ENCODE results near the gene HES2.
"Not testable (repeated sequence)": the region's sequence is repeated elsewhere in the genome, so short reads cannot be mapped to it uniquely, and the experiment has no call there.

The HES2 gene

DNA sequence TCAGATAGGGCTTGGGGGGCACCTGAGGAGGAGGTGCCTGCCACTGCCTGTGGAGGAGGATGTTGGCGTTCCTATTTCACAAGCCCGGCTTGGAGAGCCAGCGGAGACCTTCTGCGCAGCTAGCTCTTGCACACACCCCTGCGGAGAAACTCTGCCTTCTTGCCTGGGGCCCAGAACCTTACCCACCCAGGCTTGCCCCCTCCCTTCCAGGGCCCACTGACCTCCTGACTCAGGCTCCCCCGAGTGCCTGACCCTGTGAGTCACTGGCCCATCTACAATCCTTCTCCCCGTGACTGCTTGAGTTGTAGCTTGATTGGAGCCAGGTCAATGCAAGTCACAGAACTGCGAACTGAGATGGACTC, 3.4 kb downstream of the HES2 start:
- no peak for DNase-seq

DNA sequence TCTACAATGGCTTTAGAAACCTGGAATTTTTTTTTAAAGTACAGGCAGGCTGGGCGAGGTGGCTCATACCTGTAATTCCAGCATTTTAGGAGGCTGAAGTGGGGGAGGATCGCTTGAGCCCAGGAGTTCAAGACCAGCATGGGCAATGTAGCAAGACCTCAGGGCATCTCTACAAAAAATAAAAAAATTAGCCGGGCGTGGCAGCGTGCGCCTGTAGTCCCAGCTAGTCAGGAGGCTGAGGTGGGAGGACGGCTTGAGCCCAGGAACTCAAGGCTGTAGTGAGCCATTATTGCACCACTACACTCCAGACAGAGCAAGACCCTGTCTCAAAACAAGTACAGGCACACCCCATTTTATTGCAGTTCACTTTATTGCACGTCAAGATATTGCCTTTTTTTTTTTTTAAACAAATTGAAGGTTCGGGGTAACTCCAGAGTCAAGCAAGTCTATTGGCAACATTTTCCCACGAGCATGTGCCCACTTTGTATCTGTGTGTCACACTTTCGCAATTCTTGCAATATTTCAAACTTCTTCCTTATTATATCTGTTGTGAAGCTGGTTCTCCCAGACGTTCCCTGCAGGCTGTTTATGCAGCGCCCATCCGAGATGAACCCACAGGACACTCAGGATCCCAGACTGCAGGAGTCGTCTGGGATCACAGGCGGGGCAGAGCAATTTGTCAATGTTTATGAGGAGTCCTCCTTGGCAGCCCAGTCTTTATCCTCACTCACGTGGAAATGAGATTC, 4.7 kb downstream of the HES2 start:
- no peak for DNase-seq

DNA sequence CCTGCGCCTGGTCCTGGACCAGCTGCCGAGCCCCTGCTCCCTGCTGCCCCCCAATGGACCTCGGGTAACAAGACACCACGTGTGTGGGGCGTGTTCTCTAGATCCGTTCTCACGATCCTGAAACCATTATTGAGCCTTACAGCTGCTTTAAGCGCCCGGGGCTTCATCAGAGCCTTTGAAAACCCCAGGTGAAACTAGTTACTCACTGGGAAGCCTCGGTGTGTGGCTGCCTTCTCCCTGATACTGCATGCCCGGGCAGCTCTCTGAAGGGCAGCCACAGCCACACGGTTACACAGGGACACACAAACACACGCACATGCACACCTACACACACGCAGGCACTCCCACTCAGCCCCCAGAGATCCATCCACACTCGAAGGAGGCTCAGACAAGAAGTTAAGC, 5.3 kb downstream of the HES2 start:
- no peak for DNase-seq

DNA sequence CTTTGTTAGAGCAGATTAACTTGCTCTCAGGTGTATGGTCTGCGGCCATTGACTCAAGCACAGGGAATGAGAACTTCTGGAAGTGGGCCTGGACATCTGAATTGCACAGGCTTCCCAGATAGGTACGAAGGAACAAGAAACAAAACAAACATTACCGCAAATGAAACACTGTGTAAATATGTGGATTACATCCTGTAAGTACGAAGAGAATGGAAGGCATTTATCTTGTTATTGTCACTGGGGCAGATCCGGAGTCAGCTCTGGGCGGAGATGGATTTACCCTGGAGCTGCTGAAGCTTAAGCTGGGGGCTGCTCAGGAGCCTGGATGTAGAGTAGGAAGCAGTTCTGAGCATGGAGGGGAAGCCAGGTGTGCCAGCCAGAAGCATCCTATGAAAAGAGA, 6.8 kb downstream of the HES2 start:
- no peak for DNase-seq

DNA sequence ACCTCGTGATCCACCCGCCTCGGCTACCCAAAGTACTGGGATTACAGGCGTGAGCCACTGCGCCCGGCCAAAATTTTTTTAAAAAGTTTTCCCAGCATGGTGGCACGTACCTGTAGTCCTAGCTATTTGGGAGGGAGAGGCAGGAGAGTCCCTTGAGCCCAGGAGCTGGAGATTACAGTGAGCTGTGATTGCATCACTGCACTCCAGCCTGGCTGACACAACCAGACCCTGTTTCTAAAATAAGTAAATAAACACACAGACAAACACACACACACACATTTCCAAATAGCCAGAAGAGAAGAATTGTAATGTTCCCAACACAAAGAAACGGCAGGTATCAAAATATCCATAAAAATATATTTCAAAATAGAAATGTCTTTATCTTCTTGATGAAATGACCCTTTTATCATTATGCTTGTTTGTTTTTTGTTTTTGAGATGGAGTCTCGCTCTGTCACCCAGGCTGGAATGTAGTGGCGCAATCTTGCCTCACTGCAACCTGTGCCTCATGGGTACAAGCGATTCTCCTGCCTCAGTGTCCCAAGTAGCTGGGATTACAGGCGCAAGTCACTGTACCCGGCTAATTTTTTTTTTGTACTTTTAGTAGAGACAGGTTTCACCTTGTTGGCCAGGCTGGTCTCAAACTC, 9.3 kb downstream of the HES2 start:
- no peak for DNase-seq

DNA sequence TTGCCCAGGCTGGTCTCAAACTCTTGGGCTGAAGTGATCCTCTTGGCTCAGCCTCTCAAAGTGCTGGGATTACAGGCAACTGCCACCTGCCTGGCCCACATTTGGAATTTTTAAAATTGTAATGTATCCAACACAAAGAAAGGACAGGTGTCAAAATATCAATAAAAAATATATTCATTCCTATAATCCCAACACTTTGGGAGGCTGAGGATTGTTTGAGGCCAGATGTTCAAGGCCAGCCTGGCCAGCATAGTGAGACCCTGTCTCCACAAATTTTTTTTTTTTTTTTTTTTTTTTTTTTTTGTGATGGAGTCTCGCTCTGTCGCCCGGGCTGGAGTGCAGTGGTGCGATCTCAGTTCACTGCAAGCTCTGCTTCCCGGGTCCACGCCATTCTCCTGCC, 10.0 kb downstream of the HES2 start:
- DNase-seq = no peak

DNA sequence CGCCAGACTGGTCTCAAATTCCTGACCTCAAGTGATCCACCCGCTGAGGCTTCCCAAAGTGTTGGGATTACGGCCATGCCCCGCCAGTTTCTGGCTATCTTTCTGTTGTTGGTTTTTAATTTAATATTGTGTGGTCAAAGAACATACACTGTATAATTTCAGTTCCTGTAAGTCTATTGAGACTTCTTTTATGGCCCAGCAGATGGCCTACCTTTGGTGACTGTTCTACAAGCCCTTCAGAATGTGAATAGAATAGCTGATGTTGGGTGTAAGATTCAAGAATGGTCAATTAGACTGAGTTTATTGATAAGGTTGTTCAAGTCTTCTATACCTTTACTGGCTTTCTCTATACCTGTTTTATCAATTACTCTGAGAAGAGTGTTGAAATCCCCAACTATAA, 10.7 kb downstream of the HES2 start:
- DNase-seq = no peak

DNA sequence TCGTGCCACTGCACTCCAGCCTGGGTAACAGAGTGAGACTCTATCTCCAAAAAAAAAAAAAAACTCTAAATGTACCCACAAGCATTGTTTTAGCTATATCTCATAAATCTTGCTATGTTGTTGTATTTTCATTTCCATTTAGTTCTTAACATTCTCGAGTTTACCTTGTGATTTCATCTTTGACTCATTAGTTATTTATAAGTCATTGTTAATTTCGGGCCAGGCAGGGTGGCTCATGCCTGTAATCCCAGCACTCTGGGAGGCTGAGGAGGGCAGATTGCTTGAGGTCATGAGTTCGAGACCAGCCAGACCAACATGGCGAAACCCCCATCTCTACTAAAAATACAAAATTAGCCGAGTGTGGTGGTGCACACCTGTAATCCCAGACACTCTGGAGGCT, 11.7 kb downstream of the HES2 start:
- DNase-seq = no peak

DNA sequence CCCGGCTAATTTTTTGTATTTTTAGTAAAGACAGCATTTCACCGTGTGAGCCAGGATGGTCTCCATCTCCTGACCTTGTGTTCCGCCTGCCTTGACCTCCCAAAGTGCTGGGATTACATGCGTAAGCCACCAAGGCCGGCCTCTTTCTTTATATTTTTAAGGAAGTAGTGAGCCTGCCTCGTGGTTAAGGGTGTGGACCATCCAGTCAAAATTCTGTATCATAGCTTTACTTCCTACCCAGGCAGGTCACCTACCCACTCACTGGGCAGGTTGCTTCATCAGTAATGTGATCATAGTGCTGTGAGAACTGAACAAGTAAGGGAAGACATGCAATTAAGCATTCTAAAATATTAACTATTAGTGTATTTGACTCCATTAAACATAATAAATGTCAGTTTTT, 18.0 kb downstream of the HES2 start:
- no peak for DNase-seq

DNA sequence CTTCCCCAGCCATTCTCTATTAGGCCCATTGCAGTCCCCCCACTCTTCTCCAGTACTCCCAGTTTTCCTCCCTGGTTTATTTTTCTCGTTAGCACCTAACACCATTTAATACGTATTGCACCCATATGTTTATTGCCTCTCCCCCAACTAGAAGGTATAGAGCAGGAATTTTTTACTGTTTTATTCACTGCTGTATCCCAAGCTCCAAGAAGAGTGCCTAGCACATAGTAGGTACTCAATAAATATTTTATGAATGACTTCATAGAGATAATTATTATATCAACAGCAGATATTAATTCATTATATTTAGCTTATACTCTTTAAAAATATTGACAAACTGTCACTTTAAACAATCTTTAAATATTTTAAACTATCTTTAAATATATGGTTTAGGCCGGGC, 20.4 kb downstream of the HES2 start:
- no peak for DNase-seq

DNA sequence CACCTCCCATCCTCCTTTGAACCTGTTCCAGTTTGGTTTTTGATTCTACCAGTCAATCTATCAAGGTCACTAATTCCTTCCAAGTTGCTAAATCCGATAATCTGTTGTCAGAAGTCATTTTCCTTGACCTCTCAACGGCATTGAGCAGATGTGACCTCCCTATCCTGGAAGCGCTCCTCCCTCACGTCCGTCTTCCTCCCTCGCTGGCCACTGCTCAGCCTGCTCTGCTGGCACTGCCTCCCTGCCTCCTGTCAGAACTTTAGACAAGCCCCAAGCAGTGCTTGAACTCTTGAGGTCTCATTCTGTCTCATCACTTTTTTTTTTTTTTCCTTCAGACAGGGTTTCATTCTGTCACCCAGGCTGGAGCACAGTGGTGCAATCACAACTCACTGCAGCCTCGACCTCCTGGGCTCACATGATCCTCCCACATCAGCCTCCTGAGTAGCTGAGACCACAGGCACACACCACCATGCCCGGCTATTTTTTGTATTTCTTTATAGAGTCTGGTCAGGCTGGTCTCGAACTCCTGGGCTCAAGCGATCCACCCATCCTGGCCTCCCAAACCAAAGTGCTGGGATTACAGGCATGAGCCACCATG, 21.8 kb downstream of the HES2 start:
- DNase-seq = no peak

DNA sequence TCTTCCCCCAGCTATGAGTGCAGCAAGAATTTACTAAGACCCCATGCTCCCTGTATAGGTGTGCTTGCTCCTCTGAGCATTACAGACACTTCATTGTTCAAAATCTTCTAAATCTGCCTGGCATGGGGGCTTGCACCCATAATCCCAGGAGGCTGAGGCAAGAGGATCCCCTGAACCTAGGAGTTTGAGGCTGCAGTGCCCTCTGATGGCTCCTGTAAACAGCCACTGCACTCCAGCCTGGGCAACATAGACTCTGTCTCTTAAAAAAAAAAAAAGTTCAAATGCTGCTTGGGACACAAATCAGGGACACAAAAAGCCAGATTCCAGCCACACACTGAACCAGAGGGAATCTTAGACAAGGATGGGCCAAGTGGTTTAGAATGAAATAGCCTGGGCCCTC, 22.7 kb downstream of the HES2 start:
- no peak for DNase-seq

DNA sequence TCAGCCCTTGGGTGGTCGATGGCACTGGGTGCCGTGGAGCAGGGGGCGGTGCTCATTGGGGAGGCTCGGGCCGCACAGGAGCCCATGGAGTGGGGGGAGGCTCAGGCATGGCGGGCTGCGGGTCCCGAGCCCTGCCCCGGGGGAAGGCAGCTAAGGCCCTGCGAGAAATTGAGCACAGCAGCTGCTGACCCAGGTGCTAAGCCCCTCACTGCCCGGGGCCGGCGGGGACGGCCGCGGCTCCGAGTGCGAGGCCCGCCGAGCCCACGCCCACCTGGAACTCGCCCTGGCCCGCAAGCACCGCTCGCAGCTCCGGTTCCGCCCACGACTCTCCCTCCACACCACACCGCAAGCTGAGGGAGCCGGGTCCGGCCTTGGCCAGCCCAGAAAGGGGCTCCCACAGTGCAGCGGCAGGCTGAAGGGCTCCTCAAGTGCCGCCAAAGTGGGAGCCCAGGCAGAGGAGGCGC, 23.9 kb downstream of the HES2 start:
- not testable (repeated sequence) for DNase-seq

DNA sequence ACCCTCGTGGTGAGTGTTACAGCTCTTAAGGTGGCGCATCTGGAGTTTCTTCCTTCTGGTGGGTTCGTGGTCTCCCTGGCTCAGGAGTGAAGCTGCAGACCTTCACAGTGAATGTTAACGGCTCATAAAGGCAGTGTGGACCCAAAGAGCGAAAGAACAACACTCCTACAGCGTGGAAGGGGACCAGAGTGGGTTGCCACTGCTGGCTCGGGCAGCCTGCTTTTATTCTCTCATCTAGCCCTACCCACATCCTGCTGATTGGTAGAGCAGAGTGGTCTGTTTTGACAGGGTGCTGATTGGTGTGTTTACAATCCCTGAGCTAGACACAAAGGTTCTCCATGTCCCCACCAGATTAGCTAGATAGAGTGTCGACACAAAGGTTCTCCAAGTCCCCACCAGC, 24.6 kb downstream of the HES2 start:
- not testable (repeated sequence) for DNase-seq

DNA sequence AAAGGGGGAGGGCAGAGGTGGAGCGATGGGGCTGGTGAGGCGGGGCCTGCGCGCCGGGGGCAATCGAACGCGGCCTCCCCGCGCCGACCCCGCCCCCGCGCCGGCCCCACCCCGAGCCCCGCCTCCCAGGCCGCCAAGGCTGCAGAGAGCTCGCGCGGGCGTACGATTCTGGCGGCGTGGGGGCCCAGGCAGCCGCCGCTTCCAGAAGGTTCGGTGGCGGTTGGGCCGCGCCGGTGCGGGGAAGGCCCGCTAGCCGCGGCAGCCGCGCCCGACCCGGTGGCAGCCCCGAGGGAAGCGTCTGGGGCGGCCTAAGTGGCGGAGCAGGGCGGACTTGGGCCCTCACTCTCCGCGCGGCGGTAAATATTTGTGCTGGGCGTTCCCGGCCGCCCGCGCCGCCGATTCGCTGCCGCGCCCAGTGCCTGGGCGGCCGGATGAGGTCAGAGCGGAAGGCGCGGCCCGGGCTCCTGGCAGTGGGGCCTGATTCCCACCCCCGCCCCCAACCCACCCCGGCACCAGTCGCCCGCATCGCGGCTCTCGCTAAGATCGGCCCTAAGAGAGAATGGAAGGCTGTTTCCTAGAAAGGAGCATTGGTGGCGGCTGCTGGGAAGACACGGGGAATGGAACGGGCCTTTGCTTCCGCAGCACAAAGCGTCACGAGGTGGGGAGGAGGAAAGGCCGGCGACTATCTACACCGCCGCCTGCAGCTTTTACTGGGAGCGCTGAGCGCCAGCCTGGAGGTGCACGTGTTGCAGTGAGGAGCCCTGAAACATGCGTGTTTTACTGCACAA, 26.1 kb downstream of the HES2 start, which contains the start of gene ACOT7:
TSS of gene ACOT7 (minus strand) at position 368 of the 788 bp plus-strand sequence. CDS start 368 bp downstream, outside the sequence.
- DNase-seq = peak; percentile 90

DNA sequence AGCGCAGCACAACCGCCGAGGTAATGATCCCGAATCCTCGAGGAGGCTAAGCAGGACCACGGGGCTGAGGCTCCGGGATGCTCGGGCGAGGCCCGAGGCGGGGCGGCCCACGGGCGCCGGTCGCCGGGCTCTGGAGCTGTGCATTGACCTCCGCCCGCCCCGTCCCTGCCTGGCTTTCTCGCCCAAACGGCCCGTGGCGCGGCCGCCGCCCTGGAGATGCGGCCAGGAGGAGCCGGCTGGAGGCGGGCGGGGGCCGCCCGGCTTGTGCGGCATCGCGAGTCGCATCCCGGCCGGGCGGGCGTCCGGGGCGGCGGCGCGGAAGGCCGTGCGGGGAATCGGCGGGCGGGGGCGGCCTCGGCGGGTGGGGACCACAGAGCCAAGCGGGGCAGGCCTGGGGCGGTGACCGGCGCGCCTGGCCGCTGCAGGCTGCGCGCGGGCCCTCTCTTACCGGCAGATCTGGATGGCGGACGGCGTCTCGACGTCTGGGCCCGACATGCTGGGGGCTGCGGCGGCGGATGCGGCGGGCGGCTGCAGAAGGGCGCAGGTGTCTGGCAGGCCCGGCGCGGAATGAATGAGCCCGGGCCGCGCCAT, 26.8 kb downstream of the HES2 start:
- DNase-seq = no peak

DNA sequence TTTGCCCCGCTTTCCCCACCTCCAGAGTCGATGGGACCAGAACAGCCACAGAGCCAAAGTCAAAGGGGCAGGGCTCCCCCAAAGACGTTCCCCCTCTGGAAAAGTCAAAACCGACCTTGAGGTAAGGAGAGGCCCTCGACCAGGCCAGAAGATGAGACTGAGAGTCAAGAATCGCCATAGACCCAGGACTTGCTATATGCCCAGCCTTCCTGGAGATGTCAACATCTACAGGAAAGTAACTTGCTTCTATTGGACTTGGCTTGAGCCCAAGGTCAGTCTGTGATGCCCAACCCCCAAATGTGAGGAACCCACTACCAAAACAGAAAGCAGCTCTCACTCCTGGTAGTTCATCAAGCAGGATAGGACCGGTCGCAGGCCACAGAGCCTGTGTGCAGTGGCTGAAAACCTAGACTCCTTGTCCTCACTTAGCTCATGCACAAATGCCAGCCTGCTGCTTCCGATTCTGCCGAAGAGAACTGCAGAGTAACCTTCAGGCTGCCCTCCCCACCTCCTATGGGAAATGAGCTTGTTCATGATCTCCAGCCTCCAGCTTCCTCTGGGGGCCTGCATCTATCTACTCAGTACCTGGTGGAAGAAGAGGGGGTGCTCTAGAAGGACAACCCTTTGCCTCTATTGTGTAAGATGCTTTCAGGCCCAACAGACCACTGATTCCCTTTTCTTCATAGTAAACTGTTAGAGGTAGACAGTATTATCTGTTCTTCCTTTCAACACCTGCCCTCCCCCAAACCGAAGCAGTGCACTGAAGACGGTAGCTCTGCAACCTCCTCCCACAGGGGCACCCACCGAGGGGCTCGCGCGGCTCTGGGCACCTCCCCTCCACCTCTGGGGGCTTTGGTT, 27.5 kb downstream of the HES2 start:
- no peak for DNase-seq

DNA sequence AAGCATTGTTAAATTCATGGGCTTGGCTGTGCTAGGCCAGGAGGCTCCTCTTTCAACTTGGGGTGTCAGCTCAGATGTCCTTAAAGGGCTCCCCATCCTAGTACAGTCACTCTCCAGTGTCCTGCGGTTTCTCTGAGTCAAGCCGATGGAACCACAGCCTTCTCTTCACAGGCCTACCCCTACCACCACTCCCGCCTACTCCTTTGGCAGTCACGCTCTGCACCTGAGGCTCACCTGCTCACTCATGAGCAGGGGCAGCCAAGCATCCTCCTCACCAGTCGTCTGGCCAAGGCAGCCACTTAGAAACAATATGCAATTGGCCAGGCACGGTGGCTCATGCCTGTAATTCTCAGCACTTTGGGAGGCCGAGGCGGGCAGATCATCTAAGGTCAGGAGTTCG, 29.7 kb downstream of the HES2 start:
- DNase-seq = no peak

DNA sequence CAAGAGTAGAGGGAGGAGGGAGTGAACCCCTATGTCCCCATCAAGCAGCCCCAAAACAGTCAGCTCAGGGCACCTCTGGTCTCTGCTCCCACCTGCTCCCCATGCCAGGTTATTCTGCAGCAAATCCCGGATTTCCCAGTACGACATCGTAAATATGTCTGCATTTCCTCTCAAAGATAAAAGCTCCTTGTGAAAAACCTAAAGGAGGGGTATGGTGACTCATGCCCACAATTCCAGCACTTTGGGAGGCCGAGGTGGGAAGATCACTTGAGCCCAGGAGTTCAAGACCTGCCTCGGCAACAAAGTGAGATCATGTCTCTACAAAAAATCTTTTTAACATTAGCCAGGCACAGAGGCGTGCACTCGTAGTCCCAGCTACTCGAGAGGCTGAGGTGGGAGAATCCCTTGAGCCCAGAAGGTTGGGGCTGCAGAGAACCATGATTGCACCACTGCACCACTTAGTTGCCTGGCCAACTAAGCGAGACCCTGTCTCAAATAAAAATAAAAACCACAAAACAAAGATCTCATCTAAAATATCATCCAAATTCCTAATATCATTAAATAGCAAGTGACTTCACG, 33.3 kb downstream of the HES2 start:
- no peak for DNase-seq

DNA sequence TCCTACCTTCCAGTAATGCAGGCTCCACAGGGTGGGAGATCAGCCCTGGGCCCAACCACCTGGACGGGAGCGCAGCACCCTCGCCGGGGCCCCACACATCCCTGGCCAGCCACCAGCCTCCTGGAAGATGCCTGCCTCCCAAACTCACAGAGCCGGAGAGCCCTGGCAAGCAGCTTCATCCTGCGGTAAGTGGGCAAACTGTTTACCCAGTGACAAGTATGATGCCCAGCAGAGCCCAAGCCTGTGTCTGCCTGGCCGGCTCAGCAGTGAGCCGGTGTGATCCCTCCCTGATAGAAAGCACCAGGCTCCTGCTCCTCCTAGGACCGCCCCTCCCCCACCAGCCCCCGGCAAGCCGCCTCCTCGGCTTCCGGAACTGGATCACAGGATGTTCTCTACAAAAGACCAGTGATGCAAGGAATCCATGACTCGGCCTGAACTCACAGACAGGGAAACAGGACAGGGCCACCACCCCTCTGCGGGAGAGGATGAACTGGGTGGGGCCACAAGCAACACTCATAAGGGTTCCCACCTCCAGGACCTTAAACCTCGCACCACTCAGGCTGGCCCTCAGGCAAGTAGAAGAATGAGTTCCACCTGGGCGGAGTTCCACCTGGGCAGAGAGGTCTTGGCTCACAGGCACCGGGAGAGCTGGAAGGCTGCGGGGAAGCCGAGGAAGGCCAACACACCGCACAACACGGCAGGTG, 34.1 kb downstream of the HES2 start:
- no peak for DNase-seq

DNA sequence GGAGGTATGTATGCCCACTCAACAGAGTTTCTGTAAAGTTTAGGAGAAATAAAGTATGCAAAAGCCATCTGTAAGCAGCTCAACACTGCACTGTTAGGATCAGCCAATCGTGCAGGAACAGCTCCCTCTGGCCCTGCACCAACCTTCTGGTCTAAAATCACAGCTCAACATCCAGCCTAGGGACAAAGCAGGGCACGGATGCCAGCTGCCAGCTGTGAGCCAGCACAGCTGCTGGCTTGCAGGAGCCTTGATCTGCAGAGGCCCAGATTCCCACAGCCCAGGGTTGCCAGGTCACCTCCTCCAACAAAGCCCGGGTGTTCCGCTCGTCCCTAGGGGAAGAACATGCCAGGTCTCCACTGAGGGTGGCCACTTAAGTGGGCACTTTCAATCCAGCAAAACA, 34.8 kb downstream of the HES2 start:
- DNase-seq = no peak

Data from central memory CD4-positive, alpha-beta T cell (primary cell).